ENCODE results near the gene SMARCA5.
"Not testable (repeated sequence)": the region's sequence is repeated elsewhere in the genome, so short reads cannot be mapped to it uniquely, and the experiment has no call there.

DNA sequence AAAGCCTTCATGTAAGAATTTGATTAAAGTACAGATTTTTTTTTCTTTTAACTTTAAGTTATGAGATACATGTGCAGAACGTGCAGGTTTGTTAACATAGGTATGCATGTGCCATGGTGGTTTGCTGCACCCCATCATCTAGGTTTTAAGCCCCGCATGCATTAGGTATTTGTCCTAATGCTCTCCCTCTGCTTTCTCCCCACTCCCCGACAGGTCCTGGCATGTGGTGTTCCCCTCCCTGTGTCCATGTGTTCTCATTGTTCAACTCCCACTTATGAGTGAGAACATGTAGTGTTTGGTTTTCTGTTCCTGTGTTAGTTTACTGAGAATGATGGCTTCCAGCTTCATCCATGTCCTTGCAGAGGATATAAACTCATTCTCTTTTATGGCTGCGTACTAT, 14.5 kb downstream of the SMARCA5 start:
- TF ChIP-seq, protein P1, sequence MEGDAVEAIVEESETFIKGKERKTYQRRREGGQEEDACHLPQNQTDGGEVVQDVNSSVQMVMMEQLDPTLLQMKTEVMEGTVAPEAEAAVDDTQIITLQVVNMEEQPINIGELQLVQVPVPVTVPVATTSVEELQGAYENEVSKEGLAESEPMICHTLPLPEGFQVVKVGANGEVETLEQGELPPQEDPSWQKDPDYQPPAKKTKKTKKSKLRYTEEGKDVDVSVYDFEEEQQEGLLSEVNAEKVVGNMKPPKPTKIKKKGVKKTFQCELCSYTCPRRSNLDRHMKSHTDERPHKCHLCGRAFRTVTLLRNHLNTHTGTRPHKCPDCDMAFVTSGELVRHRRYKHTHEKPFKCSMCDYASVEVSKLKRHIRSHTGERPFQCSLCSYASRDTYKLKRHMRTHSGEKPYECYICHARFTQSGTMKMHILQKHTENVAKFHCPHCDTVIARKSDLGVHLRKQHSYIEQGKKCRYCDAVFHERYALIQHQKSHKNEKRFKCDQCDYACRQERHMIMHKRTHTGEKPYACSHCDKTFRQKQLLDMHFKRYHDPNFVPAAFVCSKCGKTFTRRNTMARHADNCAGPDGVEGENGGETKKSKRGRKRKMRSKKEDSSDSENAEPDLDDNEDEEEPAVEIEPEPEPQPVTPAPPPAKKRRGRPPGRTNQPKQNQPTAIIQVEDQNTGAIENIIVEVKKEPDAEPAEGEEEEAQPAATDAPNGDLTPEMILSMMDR (IDR thresholded peaks at IDR 0.05) = not testable (repeated sequence)
- not testable (repeated sequence) for TF ChIP-seq POLR2A (IDR thresholded peaks at IDR 0.05)
